NCI-H187 treated with DMSO at 0.1 percent for 48 hours (cell line): ENCODE results near the gene BNC1.
"Not testable (repeated sequence)": the region's sequence is repeated elsewhere in the genome, so short reads cannot be mapped to it uniquely, and the experiment has no call there.

Source experiments
- DNase-seq: peaks from one replicate; lab custom pipeline; 2025; lab: John Stamatoyannopoulos, UW

Gene BNC1

GRCh38 chr15:83243634-83244033, 40.8 kb downstream of the BNC1 start:
- no peak for DNase-seq

DNA sequence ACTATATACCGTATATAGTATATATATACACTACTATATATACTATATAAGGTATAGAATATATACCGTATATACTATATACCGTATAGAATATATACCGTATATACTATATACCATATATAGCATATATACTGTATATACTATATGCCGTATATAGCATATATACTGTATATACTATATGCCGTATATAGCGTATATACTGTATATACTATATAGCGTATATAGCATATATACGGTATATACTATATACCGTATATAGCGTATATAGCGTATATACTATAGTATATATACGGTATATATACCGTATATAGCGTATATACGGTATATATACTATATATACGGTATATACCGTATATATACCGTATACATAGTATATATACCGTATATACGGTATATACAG, 54.2 kb downstream of the BNC1 start:
- DNase-seq, result no peak

DNA sequence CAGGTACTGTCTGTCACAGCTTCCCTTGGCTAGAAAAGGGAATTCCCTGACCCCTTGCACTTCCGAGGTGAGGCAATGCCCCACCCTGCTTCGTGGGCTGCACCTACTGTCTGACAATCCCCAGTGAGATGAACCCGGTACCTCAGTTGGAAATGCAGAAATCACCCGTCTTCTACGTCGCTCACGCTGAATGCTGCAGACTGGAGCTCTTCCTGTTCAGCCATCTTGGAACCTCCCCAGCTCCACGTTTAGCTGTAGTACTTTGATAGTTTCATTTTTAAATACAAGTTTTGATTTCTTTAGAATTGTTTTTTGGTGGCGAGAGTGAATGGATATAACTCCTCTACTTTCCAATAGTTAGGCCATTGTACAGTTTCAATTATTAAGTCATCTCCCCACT, 59.0 kb downstream of the BNC1 start:
- DNase-seq, result no peak

DNA sequence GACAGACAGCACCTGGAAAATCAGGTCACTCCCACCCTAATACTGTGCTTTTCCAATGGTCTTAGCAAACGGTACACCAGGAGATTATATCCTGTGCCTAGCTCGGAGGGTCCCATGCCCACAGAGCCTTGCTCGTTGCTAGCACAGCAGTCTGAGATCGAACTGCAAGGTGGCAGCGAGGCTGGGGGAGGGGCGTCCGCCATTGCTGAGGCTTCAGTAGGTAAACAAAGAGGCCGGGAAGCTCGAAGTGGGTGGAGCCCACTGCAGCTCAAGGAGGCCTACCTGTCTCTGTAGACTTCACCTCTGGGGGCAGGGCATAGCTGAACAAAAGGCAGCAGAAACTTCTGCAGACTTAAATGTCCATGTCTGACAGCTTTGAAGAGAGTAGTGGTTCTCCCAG, 62.7 kb downstream of the BNC1 start:
- DNase-seq, result not testable (repeated sequence)

GRCh38 chr15:83219026-83219425, 65.4 kb downstream of the BNC1 start:
- no peak for DNase-seq

- DNase-seq, result no peak
These were observed 69.2 kb downstream of the BNC1 start for GRCh38 chr15:83215306-83215705.

DNA sequence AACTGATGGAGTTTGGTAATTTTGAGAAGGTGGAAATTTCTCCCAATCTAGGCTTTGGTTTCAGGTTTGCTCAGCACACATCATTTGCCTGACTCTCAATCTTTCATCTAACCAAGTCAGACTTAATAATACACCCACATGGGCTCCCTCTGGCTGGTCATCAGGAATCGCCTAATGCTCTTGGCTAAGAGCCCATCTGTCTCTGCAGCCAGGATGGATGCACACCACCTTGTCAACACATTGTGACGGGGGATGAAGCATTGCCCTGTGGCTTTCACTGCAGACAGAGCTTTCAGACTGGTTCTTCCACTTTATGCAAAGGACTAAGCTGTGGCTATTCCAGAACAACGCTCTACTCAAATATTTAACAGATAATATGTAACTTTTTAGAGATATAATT, 73.8 kb downstream of the BNC1 start:
- DNase-seq, result no peak

GRCh38 chr15:83209333-83209732, 75.1 kb downstream of the BNC1 start:
- DNase-seq, result no peak

GRCh38 chr15:83208367-83208661, 76.2 kb downstream of the BNC1 start:
- no peak for DNase-seq

DNA sequence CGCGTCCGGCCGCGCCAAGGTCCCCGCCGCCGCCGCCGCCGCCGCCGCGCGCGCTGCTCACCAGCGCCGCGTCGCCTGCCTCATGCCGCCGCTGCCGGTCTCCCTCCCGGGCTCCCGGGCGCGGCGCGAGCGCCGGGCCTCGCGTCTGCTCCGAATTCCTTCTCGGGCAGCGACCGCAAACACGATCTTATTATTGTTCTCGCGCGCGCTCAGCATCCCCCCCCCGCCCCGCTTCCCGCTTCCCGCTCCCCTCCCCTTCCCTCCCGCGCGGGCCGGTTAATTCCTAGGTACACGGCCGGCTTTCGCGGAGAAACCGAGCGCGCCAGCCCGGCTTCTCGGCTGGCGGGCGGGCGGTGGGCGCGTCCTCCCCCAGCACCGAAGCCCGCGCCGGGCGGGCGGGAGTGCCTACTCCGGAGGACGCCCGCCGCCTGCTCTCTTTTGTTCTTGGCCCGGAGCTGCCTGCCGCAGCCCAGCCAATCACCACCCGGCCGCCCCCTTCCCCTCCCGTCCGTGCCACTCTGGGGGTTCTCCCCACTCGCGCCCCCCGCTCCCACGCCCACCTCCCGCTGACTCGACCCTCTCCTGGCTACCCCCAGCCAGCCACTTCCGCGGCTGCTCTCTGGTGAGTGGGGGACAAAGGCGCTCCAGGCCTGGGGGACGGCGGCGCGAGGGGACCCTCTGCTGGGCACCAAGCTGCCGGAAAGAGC, 76.7 kb downstream of the BNC1 start, which contains the start of gene HDGFL3:
TSS of gene HDGFL3 (minus strand) at position 164 of the 707 bp plus-strand sequence. CDS start 409 bp downstream, outside the sequence.
- DNase-seq, result no peak

DNA sequence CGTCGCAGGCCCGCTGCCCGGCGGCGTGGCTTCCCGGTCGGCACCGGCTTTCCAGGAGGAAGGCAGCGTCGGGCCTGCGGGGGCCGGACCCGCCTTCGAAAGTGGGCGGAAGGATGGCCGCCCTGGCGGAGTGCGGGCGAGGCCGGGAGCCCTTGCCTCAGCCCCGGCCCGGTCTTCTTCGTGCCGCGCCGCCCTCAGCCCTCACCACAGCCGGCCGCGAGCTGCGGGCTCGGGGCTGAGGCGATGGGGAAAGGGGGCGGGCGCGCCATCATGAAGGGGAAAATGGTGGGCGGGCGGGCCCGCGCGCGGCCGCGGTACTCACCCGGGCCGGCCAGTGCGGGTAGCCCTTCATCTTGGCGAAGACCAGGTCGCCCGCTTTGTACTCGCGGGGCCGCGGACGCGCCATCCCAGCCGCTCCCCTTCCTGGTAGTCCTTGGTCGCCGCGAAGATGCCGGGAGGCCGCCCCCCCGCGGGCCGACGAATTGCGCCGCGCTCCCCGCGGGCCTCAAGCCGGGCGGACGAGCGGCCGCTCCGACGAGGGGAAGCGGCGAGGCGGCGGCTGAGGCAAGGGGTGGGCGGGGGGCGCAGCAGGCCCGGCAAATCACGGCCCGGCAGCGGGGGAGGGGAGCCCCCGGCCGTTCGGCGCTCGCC, 77.3 kb downstream of the BNC1 start:
- DNase-seq, result no peak

DNA sequence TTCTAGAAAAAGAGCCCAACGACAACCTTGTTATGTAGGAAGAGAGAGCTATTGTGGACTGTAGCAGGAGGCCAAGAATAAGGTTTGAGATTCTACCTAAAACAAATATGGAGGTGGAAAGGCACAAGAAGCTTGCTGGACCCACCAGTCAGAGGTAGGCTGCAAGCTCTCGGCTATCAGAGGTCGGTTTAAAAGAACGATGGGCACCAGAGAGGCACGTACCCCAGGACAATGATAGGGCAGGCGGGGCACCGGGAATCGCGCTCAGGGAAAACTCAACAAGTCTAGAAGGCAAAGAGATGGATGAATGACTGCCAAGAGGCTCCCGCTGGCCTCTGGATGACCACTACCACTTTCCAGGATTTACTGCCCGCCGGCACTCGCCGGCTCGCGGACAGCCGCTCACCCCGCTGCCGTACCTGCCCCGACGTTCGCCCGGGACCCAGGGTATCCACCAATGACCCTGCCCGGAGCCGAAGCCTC, 77.9 kb downstream of the BNC1 start:
- no peak for DNase-seq
